Urothelium cell line (cell line): ENCODE measurements around the gene LYRM4.

Experiments used
- DNase-seq: peaks from one replicate; pipeline ENCODE4 v3.0.0; 2011; ENCODE audit warnings: low spot score, mixed read lengths
- FAIRE-seq: peaks from 2 replicates; lab custom pipeline; 2011; peaks lifted over from hg19 to GRCh38; lab: Jason Lieb, UNC

LYRM4 gene

GRCh38 chr6:5282191-5282623, 21.5 kb upstream of the LYRM4 start:
- no peak for FAIRE-seq
- DNase-seq = no peak

GRCh38 chr6:5280920-5281319, 20.2 kb upstream of the LYRM4 start:
- no peak for FAIRE-seq
- DNase-seq = no peak

- DNase-seq (no peak), FAIRE-seq (no peak)
Measured at GRCh38 chr6:5279891-5280338, 19.2 kb upstream of the LYRM4 start.

DNA sequence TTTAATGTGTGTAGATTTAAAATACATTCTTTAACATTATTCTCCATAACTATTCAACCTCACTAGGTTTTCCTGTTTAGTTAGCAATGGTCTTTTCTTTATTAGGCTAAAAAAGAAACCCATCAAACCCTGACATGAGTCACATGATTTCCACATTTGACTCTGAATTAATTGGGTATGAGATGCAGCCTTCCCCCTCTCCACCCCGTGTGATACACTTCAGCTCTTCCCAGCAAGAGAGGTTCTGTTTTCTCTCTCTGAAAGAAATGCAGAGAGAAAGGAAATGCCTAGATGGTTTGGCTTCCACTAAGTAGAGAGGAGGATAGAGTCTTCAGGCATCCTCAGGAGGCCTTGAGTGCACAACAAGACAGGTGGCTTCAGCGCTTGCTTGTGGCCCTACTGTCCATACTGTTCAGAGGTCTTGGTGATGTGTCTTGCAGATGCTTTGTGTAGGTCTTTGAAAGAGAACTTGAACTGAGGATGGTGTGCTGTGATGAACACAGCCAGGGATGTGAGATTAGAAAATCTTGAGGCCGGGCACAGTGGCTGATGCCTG, 17.9 kb upstream of the LYRM4 start:
- DNase-seq (no peak), FAIRE-seq (no peak)

- no peak for FAIRE-seq
- DNase-seq = no peak
Measured at GRCh38 chr6:5278047-5278446, 17.3 kb upstream of the LYRM4 start.

DNA sequence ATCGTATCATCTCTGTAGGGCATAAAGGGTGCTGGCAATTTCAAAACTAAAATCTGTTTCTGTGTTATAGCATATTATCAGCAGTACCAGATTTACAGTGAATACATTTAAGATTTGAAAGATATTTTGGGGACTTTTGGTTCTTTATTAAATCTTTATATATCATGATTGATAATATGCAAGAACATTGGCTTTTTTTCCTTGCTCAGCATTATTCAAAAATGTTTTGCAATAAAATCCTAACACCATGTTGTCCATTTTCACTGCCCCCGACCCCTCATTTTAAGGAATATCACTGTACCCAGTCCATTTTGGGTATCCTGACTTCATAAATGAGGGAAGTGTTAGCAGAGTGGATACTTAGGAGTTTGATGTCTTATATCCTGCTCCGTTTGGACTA, 16.8 kb upstream of the LYRM4 start:
- FAIRE-seq = no peak
- no peak for DNase-seq

GRCh38 chr6:5276581-5276980, 15.8 kb upstream of the LYRM4 start:
- DNase-seq (no peak), FAIRE-seq (no peak)

GRCh38 chr6:5275497-5275896, 14.7 kb upstream of the LYRM4 start:
- DNase-seq = no peak
- FAIRE-seq = no peak

- DNase-seq (no peak), FAIRE-seq (no peak)
Measured at GRCh38 chr6:5274231-5274630, 13.5 kb upstream of the LYRM4 start.

DNA sequence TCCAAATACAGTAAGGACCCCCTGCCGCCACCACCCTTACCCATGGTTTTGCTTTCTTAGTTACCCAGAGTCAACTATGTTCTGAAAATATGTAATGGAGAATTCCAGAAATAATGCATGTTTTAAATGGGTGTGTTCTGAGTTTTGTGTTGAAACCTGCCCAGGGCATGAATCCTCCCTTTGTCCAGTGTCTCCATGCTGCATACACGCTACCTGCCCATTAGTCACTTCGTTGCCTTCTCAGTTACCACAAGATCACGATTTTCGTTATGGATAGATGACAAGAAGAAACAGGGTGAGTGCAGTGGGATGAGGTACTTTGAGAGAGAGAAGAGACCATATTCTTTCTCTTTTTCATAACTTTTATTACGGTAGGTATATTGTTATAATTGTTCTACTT, 11.2 kb upstream of the LYRM4 start:
- DNase-seq = no peak
- no peak for FAIRE-seq

DNA sequence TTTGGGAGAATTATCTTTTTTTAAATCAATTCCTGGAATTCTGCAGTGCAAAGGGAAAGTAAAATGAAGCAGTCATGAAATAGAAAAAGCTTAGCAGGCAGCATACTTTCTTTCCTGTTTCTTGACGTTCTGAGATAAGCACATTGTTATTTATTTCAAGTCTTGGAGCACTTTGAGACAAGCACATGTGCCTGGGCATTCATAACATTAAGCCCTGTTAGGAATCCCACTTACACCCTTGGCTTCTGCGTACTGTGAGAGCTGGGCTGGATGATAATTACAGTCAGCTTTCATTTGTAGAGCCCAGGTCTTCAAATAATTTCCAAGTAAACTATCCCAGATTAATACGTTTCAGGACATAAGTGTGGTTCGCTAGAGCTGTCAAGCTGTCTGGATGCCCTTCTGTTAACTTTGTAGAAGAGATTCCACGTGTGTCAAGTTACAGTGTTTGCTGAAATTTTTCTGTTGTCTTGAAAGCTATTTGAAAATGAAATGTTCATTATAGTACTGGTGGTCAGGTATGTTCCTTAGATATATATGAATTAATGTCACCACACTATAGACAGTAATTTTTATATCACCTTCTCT, 9.4 kb upstream of the LYRM4 start:
- FAIRE-seq = no peak
- no peak for DNase-seq

- DNase-seq (no peak), FAIRE-seq (no peak)
Measured at GRCh38 chr6:5266423-5266822, 5.7 kb upstream of the LYRM4 start.

DNA sequence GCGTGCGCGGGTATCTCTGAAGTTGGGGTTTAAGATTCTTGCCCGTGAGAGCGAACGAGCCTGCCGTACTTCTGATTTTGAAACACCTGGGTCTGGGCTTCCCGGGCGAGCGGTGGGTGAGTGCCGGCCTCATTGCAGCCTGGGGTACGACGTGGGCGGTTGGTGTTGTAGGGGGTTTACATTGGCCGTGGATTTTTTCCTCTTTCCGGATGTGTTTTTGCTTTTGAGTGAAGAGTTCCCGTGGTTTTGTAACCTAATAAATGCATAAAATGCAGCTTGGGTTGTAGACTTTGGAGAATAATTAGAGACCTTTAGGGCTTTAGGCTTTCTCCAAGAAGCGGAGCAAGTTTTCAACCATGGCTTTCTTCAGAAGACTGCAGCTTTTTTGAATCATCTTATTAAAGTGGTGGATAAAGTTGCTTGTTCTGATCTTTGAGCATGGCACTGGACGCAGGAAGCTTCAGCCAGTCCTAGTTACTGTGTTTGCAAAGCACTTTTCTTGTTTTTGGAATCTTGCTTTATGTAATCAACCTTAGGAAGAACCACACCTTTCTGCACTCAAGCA, 877 bp upstream of the LYRM4 start:
- FAIRE-seq (no peak), DNase-seq (no peak)

GRCh38 chr6:5260111-5260620, 584 bp downstream of the LYRM4 start:
- DNase-seq (peak; percentile 76), FAIRE-seq (no peak)

GRCh38 chr6:5259428-5259827, 1.3 kb downstream of the LYRM4 start:
- FAIRE-seq (no peak), DNase-seq (no peak)

DNA sequence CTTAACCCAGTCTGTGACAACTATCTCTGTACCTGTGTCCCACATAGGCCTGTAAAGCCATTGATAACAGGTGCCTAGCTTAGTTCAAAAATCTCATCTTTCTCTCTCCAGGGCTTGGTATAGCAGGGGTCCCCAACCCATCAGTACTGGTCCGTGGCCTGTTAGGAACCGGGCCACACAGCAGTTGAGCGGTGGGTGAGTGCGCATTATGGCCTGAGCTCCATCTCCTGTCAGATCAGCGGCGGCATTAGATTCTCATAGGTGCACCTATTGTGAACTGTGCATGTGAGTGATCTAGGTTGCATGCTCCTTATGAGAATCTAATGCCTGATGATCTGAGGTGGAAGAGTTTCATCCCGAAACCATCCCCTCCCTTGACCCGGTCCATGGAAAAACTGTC, 3.4 kb downstream of the LYRM4 start:
- DNase-seq (no peak), FAIRE-seq (no peak)

- FAIRE-seq (no peak), DNase-seq (no peak)
Measured at GRCh38 chr6:5256952-5257351, 3.8 kb downstream of the LYRM4 start.

GRCh38 chr6:5250911-5251310, 9.8 kb downstream of the LYRM4 start:
- no peak for FAIRE-seq
- DNase-seq = no peak

DNA sequence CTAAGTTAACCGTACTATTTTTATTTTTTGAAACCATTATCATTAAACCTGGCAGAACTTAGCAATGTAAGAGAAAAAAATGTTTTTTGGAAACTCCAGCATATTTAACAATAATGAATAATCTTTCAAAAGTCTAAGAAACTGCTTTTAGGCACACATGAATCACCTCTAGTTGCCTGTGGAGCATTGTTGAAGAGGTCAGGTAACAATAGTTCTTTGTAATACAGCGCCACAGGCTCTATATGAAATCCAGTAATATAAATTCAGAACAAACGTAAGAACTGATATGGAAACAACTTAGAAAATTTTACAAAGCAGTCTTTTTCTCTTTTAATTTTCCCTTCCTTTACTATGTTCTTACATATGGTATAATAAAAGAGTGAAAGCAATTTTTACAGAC, 10.3 kb downstream of the LYRM4 start:
- FAIRE-seq (no peak), DNase-seq (no peak)

- no peak for DNase-seq
- FAIRE-seq = no peak
Measured at GRCh38 chr6:5249451-5250122, 11.2 kb downstream of the LYRM4 start.

DNA sequence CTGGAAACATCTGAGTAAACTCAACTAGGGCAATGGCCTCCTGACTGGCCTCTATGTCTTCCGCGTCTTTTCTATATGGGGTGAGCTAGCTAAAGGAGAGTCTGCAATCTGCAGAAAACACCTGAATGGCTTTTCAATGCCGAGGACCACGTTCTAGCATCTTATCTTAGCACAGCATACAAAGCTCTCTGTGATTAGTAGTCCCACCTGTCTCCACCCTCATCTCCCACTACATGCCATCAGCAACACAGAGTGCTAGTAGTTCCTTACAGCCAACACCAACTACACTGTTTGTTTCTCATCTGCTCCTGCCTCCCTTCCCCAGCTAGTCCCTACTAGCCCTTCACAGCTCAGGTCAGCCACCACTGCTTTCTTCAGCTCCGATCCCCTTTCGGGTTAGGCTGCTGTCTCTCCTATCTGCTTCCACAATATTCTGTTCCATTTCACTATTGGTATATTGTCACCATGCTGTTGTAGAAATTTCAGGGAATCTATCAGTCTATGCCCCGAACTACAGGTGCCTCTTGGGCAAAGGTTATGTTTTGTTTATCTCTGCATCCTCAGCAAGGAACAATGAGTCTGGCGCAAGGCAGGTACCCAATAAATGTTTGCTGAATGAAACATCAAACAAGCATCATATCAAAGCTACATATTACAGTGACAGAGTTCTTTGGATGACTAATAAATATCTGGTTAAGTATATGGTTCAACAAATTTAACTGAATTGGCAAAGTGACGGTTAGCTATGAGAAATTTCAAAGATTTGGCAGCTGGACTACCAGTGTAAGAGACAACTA, 12.2 kb downstream of the LYRM4 start:
- DNase-seq (no peak), FAIRE-seq (no peak)
